Naive thymus-derived CD8-positive, alpha-beta T cell (primary cell): ENCODE measurements around the gene PPP2R2B. TPM values are rescaled to one million over a fixed set of nuclear protein-coding genes. Genes with fewer than 3 reads are reported as not detected.

ENCODE experiments used
- ATAC-seq, 2 donors: fragments of 150-1000 bp; cut with Tn5 transposase in 1 of 2; sonication (Bioruptor Pico), chemical (Tn5 transposase) in 1 of 2; 1 replicate in 1 of 2; 2 replicates in 1 of 2; pipeline ENCODE4 v1.10.0; 2021; ENCODE audit warnings: mild to moderate bottlenecking in 2 of 2, moderate library complexity in 2 of 2
- POLR2A ChIA-PET: fragments of 350-600 bp; sonication (Branson Sonifier 250); formaldehyde crosslinking; loops from one replicate; lab custom pipeline; 2021; ENCODE audit warnings: antibody characterized with exemption; lab: Charles Lee
- DNase-seq, 10 donors: peaks; one replicate each; pipeline versions ENCODE4 v3.0.0 to v3.0.0-alpha.2; 2020 to 2022
- H3K27ac Mint-ChIP-seq, 10 donors: one replicate each; pipeline ENCODE4 v1.8.0; 2020 to 2022; ENCODE audit warnings: mild to moderate bottlenecking in 10 of 10, mixed read lengths in 10 of 10, moderate library complexity in 4 of 10, inconsistent platforms in 1 of 10
- H3K27me3 Mint-ChIP-seq, 5 donors: one replicate each; pipeline ENCODE4 v1.8.0; 2021 to 2022; ENCODE audit warnings: mixed read lengths in 5 of 5
- H3K36me3 Mint-ChIP-seq, 3 donors: one replicate each; pipeline ENCODE4 v1.8.0; 2020 to 2022; ENCODE audit warnings: mixed read lengths in 3 of 3, mild to moderate bottlenecking in 2 of 3, inconsistent platforms in 1 of 3
- H3K4me1 Mint-ChIP-seq, 4 donors: one replicate each; pipeline ENCODE4 v1.8.0; 2021 to 2022; ENCODE audit warnings: mixed read lengths in 4 of 4
- H3K4me3 Mint-ChIP-seq, 10 donors: one replicate each; pipeline ENCODE4 v1.8.0; 2020 to 2022; ENCODE audit warnings: mild to moderate bottlenecking in 10 of 10, mixed read lengths in 10 of 10, moderate library complexity in 6 of 10, inconsistent platforms in 1 of 10
- H3K9me3 Mint-ChIP-seq, 9 donors: one replicate each; pipeline ENCODE4 v1.8.0; 2020 to 2022; ENCODE audit warnings: mixed read lengths in 9 of 9, mild to moderate bottlenecking in 3 of 9, inconsistent platforms in 1 of 9, moderate library complexity in 1 of 9
- polyA plus RNA-seq, 3 donors: library from polyadenylated mRNA; unstranded; fragments of 300-500 nt; fragmentation: Illumina TruSeq; gene quantifications; one replicate each; pipeline ENCODE4 v1.2.3, GENCODE V29; 2021
- total RNA-seq, 8 experiments: library from RNA in 2 of 8; stranded (reverse) in 2 of 8; gene quantifications; one replicate each; pipeline ENCODE4 v1.2.3 and lab custom pipeline; 2021 to 2026

Gene PPP2R2B
- total and polyA plus RNA-seq, 5 experiments from 2014 or later, result 0.57 to 17.9 (median 0.77) TPM

GRCh38 chr5:146766013-146766412 lies 112.5 kb downstream of the PPP2R2B start:
- no peaks in the 10 kb centered on the region for H3K9me3 Mint-ChIP-seq
- peak overlapping the region in 1 of 10 donors; percentile 61 for H3K27ac Mint-ChIP-seq
- peaks cover 0 to 16% (median 4%) of the 10 kb centered on the region in 4 donors for H3K4me1 Mint-ChIP-seq
- POLR2A ChIA-PET, result no interaction called here
- DNase-seq (no peak), ATAC-seq (no peak)
- no peak overlapping the region for H3K4me3 Mint-ChIP-seq
- H3K27me3 Mint-ChIP-seq, result no peaks in the 10 kb centered on the region
- H3K36me3 Mint-ChIP-seq, result no peaks in the 10 kb centered on the region

- ATAC-seq, result no peak
- Mint-ChIP-seq H3K9me3 (peaks cover 0 to 4% (median 0%) of the 10 kb centered on the region in 9 donors), H3K4me3 (no peak overlapping the region), H3K27ac (peak overlapping the region in 1 of 10 donors; percentile 61), H3K27me3 (no peaks in the 10 kb centered on the region), H3K36me3 (peaks cover 0 to 3% (median 0%) of the 10 kb centered on the region in 3 donors), H3K4me1 (peaks cover 0 to 21% (median 6%) of the 10 kb centered on the region in 4 donors)
- DNase-seq, result no peak
- POLR2A ChIA-PET, result no interaction called here
Measured at GRCh38 chr5:146765089-146765832, 113.3 kb downstream of the PPP2R2B start.

GRCh38 chr5:146762830-146763229 lies 115.7 kb downstream of the PPP2R2B start:
- Mint-ChIP-seq H3K4me3 (no peak overlapping the region), H3K36me3 (peaks cover 0 to 3% (median 0%) of the 10 kb centered on the region in 3 donors), H3K4me1 (peaks cover 6 to 28% (median 14%) of the 10 kb centered on the region in 4 donors), H3K9me3 (peaks cover 0 to 5% (median 0%) of the 10 kb centered on the region in 9 donors), H3K27ac (no peak overlapping the region), H3K27me3 (no peaks in the 10 kb centered on the region)
- POLR2A ChIA-PET, result no interaction called here
- DNase-seq, result no peak
- no peak for ATAC-seq

GRCh38 chr5:146761811-146762210 lies 116.7 kb downstream of the PPP2R2B start:
- no peak overlapping the region for H3K27ac Mint-ChIP-seq
- H3K4me1 Mint-ChIP-seq, result peaks cover 9 to 28% (median 17%) of the 10 kb centered on the region in 4 donors
- POLR2A ChIA-PET, result no interaction called here
- H3K36me3 Mint-ChIP-seq, result peaks cover 0 to 3% (median 0%) of the 10 kb centered on the region in 3 donors
- DNase-seq (no peak), ATAC-seq (no peak)
- H3K9me3 Mint-ChIP-seq, result peaks cover 0 to 5% (median 0%) of the 10 kb centered on the region in 9 donors
- H3K4me3 Mint-ChIP-seq, result no peak overlapping the region
- H3K27me3 Mint-ChIP-seq, result no peaks in the 10 kb centered on the region

GRCh38 chr5:146758938-146759337 lies 119.6 kb downstream of the PPP2R2B start:
- H3K27me3 Mint-ChIP-seq, result no peaks in the 10 kb centered on the region
- no peak overlapping the region for H3K4me3 Mint-ChIP-seq
- POLR2A ChIA-PET, result no interaction called here
- H3K9me3 Mint-ChIP-seq, result peaks cover 0 to 5% (median 0%) of the 10 kb centered on the region in 9 donors
- ATAC-seq, result no peak
- DNase-seq, result no peak
- H3K36me3 Mint-ChIP-seq, result peaks cover 0 to 3% (median 0%) of the 10 kb centered on the region in 3 donors
- H3K27ac Mint-ChIP-seq, result no peak overlapping the region
- H3K4me1 Mint-ChIP-seq, result peaks cover 16 to 34% (median 24%) of the 10 kb centered on the region in 4 donors

GRCh38 chr5:146758076-146758475 lies 120.5 kb downstream of the PPP2R2B start:
- Mint-ChIP-seq H3K27ac (no peak overlapping the region), H3K4me3 (no peak overlapping the region), H3K4me1 (peaks cover 24 to 43% (median 33%) of the 10 kb centered on the region in 4 donors), H3K36me3 (peaks cover 0 to 3% (median 0%) of the 10 kb centered on the region in 3 donors), H3K27me3 (no peaks in the 10 kb centered on the region), H3K9me3 (peaks cover 0 to 9% (median 0%) of the 10 kb centered on the region in 9 donors)
- POLR2A ChIA-PET, result no interaction called here
- DNase-seq, result no peak
- no peak for ATAC-seq

- H3K4me3 Mint-ChIP-seq, result no peak overlapping the region
- ATAC-seq (no peak), DNase-seq (no peak)
- peak overlapping the region in 1 of 10 donors; percentile 24 for H3K27ac Mint-ChIP-seq
- no peaks in the 10 kb centered on the region for H3K27me3 Mint-ChIP-seq
- peaks cover 0 to 9% (median under 1%) of the 10 kb centered on the region in 9 donors for H3K9me3 Mint-ChIP-seq
- H3K4me1 Mint-ChIP-seq, result peaks cover 36 to 58% (median 48%) of the 10 kb centered on the region in 4 donors
- POLR2A ChIA-PET, result no interaction called here
- peaks cover 0 to 4% (median under 1%) of the 10 kb centered on the region in 3 donors for H3K36me3 Mint-ChIP-seq
Measured at GRCh38 chr5:146756546-146756945, 122.0 kb downstream of the PPP2R2B start.

- no peak for DNase-seq
- peaks cover 37 to 66% (median 55%) of the 10 kb centered on the region in 4 donors for H3K4me1 Mint-ChIP-seq
- H3K9me3 Mint-ChIP-seq, result peaks cover 0 to 10% (median 4%) of the 10 kb centered on the region in 9 donors
- H3K36me3 Mint-ChIP-seq, result peaks cover 0 to 9% (median 8%) of the 10 kb centered on the region in 3 donors
- H3K4me3 Mint-ChIP-seq, result no peak overlapping the region
- H3K27me3 Mint-ChIP-seq, result no peaks in the 10 kb centered on the region
- ATAC-seq, result no peak
- H3K27ac Mint-ChIP-seq, result peak overlapping the region in 1 of 10 donors; percentile 6
- POLR2A ChIA-PET, result no interaction called here
Measured at GRCh38 chr5:146755793-146756192, 122.8 kb downstream of the PPP2R2B start.

- POLR2A ChIA-PET, result interaction anchor here (0.5 to 0.7 kb wide), 4 partner anchors 17 to 229 kb away, joined by 3 to 4 read pairs (median 4); no protein-coding TSS in a partner anchor
- DNase-seq (no peak), ATAC-seq (no peak)
- Mint-ChIP-seq H3K4me1 (peaks cover 37 to 67% (median 59%) of the 10 kb centered on the region in 4 donors), H3K9me3 (peaks cover 0 to 10% (median 4%) of the 10 kb centered on the region in 9 donors), H3K36me3 (peaks cover 0 to 8% (median 6%) of the 10 kb centered on the region in 3 donors), H3K4me3 (peak overlapping the region in 4 of 10 donors; percentile 3 to 67 (median 54)), H3K27ac (peak overlapping the region in 8 of 10 donors; percentile 32 to 97 (median 80)), H3K27me3 (no peaks in the 10 kb centered on the region)
Measured at GRCh38 chr5:146754621-146755020, 123.9 kb downstream of the PPP2R2B start.

GRCh38 chr5:146753641-146754040 lies 124.9 kb downstream of the PPP2R2B start:
- peaks cover 37 to 62% (median 53%) of the 10 kb centered on the region in 4 donors for H3K4me1 Mint-ChIP-seq
- H3K27me3 Mint-ChIP-seq, result no peaks in the 10 kb centered on the region
- peak in 1 of 10 donors; percentile 2 for DNase-seq

GRCh38 chr5:146751781-146752401 lies 126.7 kb downstream of the PPP2R2B start:
- Mint-ChIP-seq H3K36me3 (peaks cover 0 to 10% (median 8%) of the 10 kb centered on the region in 3 donors), H3K9me3 (peaks cover 0 to 18% (median 7%) of the 10 kb centered on the region in 9 donors), H3K27me3 (no peaks in the 10 kb centered on the region), H3K27ac (peak overlapping the region; percentile 62 to 97 (median 95)), H3K4me3 (peak overlapping the region; percentile 26 to 85 (median 66)), H3K4me1 (peaks cover 33 to 59% (median 52%) of the 10 kb centered on the region in 4 donors)
- ATAC-seq (peak; percentile 99), DNase-seq (peak in 9 of 10 donors; percentile 22 to 77 (median 62))
- POLR2A ChIA-PET, result interaction anchor here (1.5 kb wide), 1 partner anchor 305 kb away, joined by 3 read pairs; the partner anchor contains the start of gene TCERG1

More at GRCh38 chr5:146753641-146754040, 124.9 kb downstream of the PPP2R2B start:
- Mint-ChIP-seq H3K36me3 (peaks cover 0 to 8% (median 8%) of the 10 kb centered on the region in 3 donors), H3K9me3 (peaks cover 0 to 13% (median 4%) of the 10 kb centered on the region in 9 donors), H3K27ac (peak overlapping the region; percentile 62 to 97 (median 95)), H3K4me3 (peak overlapping the region in 9 of 10 donors; percentile 19 to 85 (median 63))
- POLR2A ChIA-PET, result interaction anchor here (0.7 kb wide), 1 partner anchor 68 kb away, joined by 3 read pairs; no protein-coding TSS in a partner anchor
- ATAC-seq, result no peak

- Mint-ChIP-seq H3K4me1 (peaks cover 29 to 54% (median 49%) of the 10 kb centered on the region in 4 donors), H3K27me3 (no peaks in the 10 kb centered on the region), H3K36me3 (peaks cover 0 to 11% (median 8%) of the 10 kb centered on the region in 3 donors), H3K4me3 (peak overlapping the region in 5 of 10 donors; percentile 24 to 73 (median 63)), H3K9me3 (peaks cover 0 to 18% (median 7%) of the 10 kb centered on the region in 9 donors), H3K27ac (peak overlapping the region; percentile 62 to 97 (median 95))
- POLR2A ChIA-PET, result no interaction called here
- DNase-seq (no peak), ATAC-seq (no peak)
Measured at GRCh38 chr5:146751054-146751453, 127.5 kb downstream of the PPP2R2B start.
